GM19351 (cell line): Measurements from ENCODE around the gene PRKCH.
A peak's percentile ranks its signal among the peaks of the same experiment; 100 is the strongest.

Source experiments
- ATAC-seq: cut with Tn5 transposase; IDR thresholded peaks from one replicate; pipeline ENCODE4 v1.9.1; 2021; ENCODE audit warnings: mild to moderate bottlenecking, moderate library complexity; ENCODE audit not compliant: unreplicated experiment

Gene PRKCH

GRCh38 chr14:61484826-61485584 lies 163.6 kb downstream of the PRKCH start:
- ATAC-seq: no peak

GRCh38 chr14:61485661-61486060 lies 164.3 kb downstream of the PRKCH start:
- ATAC-seq: no peak

GRCh38 chr14:61486930-61487495 lies 165.6 kb downstream of the PRKCH start:
- ATAC-seq: no peak

- ATAC-seq: no peak
Measured at GRCh38 chr14:61488417-61489401, 167.3 kb downstream of the PRKCH start.

- no peak for ATAC-seq
Measured at GRCh38 chr14:61489512-61489911, 168.1 kb downstream of the PRKCH start.

GRCh38 chr14:61489932-61490331 lies 168.6 kb downstream of the PRKCH start:
- ATAC-seq: no peak

GRCh38 chr14:61491224-61491623 lies 169.8 kb downstream of the PRKCH start:
- ATAC-seq: no peak

- no peak for ATAC-seq
Measured at GRCh38 chr14:61491876-61492434, 170.6 kb downstream of the PRKCH start.

- ATAC-seq: no peak
Measured at GRCh38 chr14:61492474-61492873, 171.1 kb downstream of the PRKCH start.

- no peak for ATAC-seq
Measured at GRCh38 chr14:61493239-61493638, 171.9 kb downstream of the PRKCH start.

- ATAC-seq: no peak
Measured at GRCh38 chr14:61494018-61494417, 172.6 kb downstream of the PRKCH start.

- no peak for ATAC-seq
Measured at GRCh38 chr14:61495809-61496208, 174.4 kb downstream of the PRKCH start.

- ATAC-seq: no peak
Measured at GRCh38 chr14:61498303-61498702, 176.9 kb downstream of the PRKCH start.

- no peak for ATAC-seq
Measured at GRCh38 chr14:61498811-61499210, 177.4 kb downstream of the PRKCH start.

- ATAC-seq: no peak
Measured at GRCh38 chr14:61499991-61500390, 178.6 kb downstream of the PRKCH start.

- ATAC-seq: no peak
Measured at GRCh38 chr14:61501714-61502458, 180.5 kb downstream of the PRKCH start.

GRCh38 chr14:61502459-61503093 lies 181.2 kb downstream of the PRKCH start:
- peak; percentile 7 for ATAC-seq

- peak; percentile 72 for ATAC-seq
Measured at GRCh38 chr14:61503167-61503801, 181.9 kb downstream of the PRKCH start.

GRCh38 chr14:61504901-61505300 lies 183.5 kb downstream of the PRKCH start:
- no peak for ATAC-seq
